Keratinocyte (primary cell): Measurements from ENCODE around the gene TNIP1. TPM values are rescaled to one million over a fixed set of nuclear protein-coding genes. Genes with fewer than 3 reads are reported as not detected.

Experiments
- DNase-seq: peaks from one replicate; pipeline ENCODE4 v3.0.0-alpha.2; 2011; ENCODE audit warnings: low read depth, missing footprints, low spot score
- FAIRE-seq: peaks from 2 replicates; lab custom pipeline; 2011; peaks lifted over from hg19 to GRCh38; lab: Jason Lieb, UNC
- H2AFZ ChIP-seq: 2 replicates; pipeline ENCODE4 v1.6.0; 2012; ENCODE audit warnings: low read length, control low read depth, inconsistent platforms; ENCODE audit not compliant: control insufficient read depth
- H3K27ac ChIP-seq: 2 replicates; pipeline ENCODE4 v1.5.1; 2011; ENCODE audit warnings: low read length; ENCODE audit not compliant: control insufficient read depth, insufficient read depth
- H3K27me3 ChIP-seq: 3 replicates; pipeline ENCODE4 v1.6.0; 2011; ENCODE audit warnings: low read length; ENCODE audit not compliant: control insufficient read depth, insufficient read depth; ENCODE audit errors: extremely low read depth
- H3K36me3 ChIP-seq, 2 experiments: 2 replicates in 1 of 2; 3 replicates in 1 of 2; pipeline ENCODE4 v1.5.1; 2011; ENCODE audit warnings: low read length in 2 of 2, mild to moderate bottlenecking in 1 of 2; ENCODE audit not compliant: control insufficient read depth in 2 of 2, insufficient read depth in 2 of 2; ENCODE audit errors: extremely low read depth in 1 of 2
- H3K4me1 ChIP-seq: 3 replicates; pipeline ENCODE4 v1.5.1; 2011; ENCODE audit warnings: low read length; ENCODE audit not compliant: control insufficient read depth, insufficient read depth; ENCODE audit errors: extremely low read depth
- H3K4me2 ChIP-seq: 3 replicates; pipeline ENCODE4 v1.6.0; 2011; ENCODE audit warnings: low read depth, low read length; ENCODE audit not compliant: control insufficient read depth, insufficient read depth; ENCODE audit errors: extremely low read depth
- H3K4me3 ChIP-seq, 3 experiments: fragments of 200-600 bp in 1 of 3; sonication (generic) in 1 of 3; 2 replicates in 2 of 3; 3 replicates in 1 of 3; pipeline ENCODE4 v1.5.1; 2011 to 2016; ENCODE audit warnings: low read length in 3 of 3, mild to moderate bottlenecking in 3 of 3, control low read depth in 2 of 3, inconsistent platforms in 1 of 3, low read depth in 1 of 3, mixed read lengths in 1 of 3, mixed run types in 1 of 3, moderate library complexity in 1 of 3; ENCODE audit not compliant: control insufficient read depth in 2 of 3, insufficient read depth in 2 of 3; ENCODE audit errors: extremely low read depth in 1 of 3
- H3K79me2 ChIP-seq: 2 replicates; pipeline ENCODE4 v1.6.0; 2012; ENCODE audit warnings: low read length; ENCODE audit not compliant: control insufficient read depth, insufficient read depth
- H3K9ac ChIP-seq: 3 replicates; pipeline ENCODE4 v1.6.0; 2011; ENCODE audit warnings: low read length; ENCODE audit not compliant: control insufficient read depth, insufficient read depth; ENCODE audit errors: extremely low read depth
- H3K9me1 ChIP-seq: 3 replicates; pipeline ENCODE4 v1.6.0; 2011; ENCODE audit warnings: low read length; ENCODE audit not compliant: control insufficient read depth, insufficient read depth; ENCODE audit errors: extremely low read depth
- H3K9me3 ChIP-seq: 2 replicates; pipeline ENCODE4 v1.5.1; 2012; ENCODE audit warnings: low read depth, low read length; ENCODE audit not compliant: control insufficient read depth
- H4K20me1 ChIP-seq: 3 replicates; pipeline ENCODE4 v1.6.0; 2011; ENCODE audit warnings: low read length; ENCODE audit not compliant: control insufficient read depth, insufficient read depth; ENCODE audit errors: extremely low read depth
- CTCF ChIP-seq, 3 experiments: IDR thresholded peaks in 1 of 3; conservative IDR thresholded peaks in 1 of 3; optimal IDR thresholded peaks in 1 of 3; 2 replicates in 2 of 3; 3 replicates in 1 of 3; pipeline versions ENCODE3 to v1.5.1; 2011; ENCODE audit warnings: low read length in 3 of 3, mild to moderate bottlenecking in 3 of 3, moderate library complexity in 2 of 3, control low read depth in 1 of 3, inconsistent platforms in 1 of 3; ENCODE audit not compliant: insufficient read depth in 2 of 3; ENCODE audit errors: extremely low read depth in 1 of 3
- EZH2 ChIP-seq: IDR thresholded peaks from one replicate; pipeline ENCODE4 v1.6.1; 2012; ENCODE audit warnings: inconsistent platforms, mild to moderate bottlenecking, low read length, moderate library complexity
- dilution Hi-C: fragments of 300-500 bp; cut with MboI; formaldehyde crosslinking; loops from one replicate; pipeline ENCODE4 v1.7.0; 2020; ENCODE audit warnings: low sequenced_read_pairs; ENCODE audit not compliant: extremely low pct_ligation_motif_present
- polyA plus RNA-seq, 5 experiments: library from polyadenylated mRNA; depleted of rRNA in 3 of 5; stranded (reverse) in 3 of 5; stranded (forward) in 1 of 5; unstranded in 1 of 5; fragments of >200 nt; gene quantifications; 1 replicate in 1 of 5; 2 replicates in 3 of 5; 3 replicates in 1 of 5; pipeline versions ENCODE4 v1.2.1 to v1.2.3, GENCODE V29; 2011 to 2012; ENCODE audit warnings: missing spikeins in 2 of 5, low read depth in 1 of 5, low replicate concordance in 1 of 5

TNIP1 gene
- polyA plus RNA-seq, 1 donor (not counting 4 experiments of a cell fraction or from before 2014, with no cell fraction given): 47.9 TPM

- no peaks in the 10 kb centered on the region for H3K36me3 ChIP-seq
Measured at GRCh38 chr5:151128817-151129216, 48.0 kb upstream of the TNIP1 start.

GRCh38 chr5:151127926-151128325 lies 47.1 kb upstream of the TNIP1 start:
- Histone ChIP-seq H3K79me2 (no peaks in the 10 kb centered on the region), H3K27me3 (no peaks in the 10 kb centered on the region), H3K4me3 (no peak overlapping the region), H3K9me1 (no peaks in the 10 kb centered on the region), H3K4me1 (no peaks in the 10 kb centered on the region), H3K9me3 (no peaks in the 10 kb centered on the region), H3K9ac (no peak overlapping the region), H2AFZ (no peak overlapping the region), H3K27ac (no peak overlapping the region), H3K4me2 (no peak overlapping the region), H3K36me3 (no peaks in the 10 kb centered on the region), H4K20me1 (no peaks in the 10 kb centered on the region)
- TF ChIP-seq CTCF (optimal IDR thresholded peaks at IDR 0.05 in 1 of 3, IDR thresholded peaks at IDR 0.05 in 1 of 3, conservative IDR thresholded peaks at IDR 0.05 in 1 of 3; ENCODE audit: extremely low read depth in 1 of 3, insufficient read depth in 2 of 3, low read length in 3 of 3) (no peak), EZH2 (no peak)
- dilution Hi-C loops: no loop called here
- DNase-seq (no peak), FAIRE-seq (no peak)

More at GRCh38 chr5:151128817-151129216, 48.0 kb upstream of the TNIP1 start:
- no peak overlapping the region for H3K9ac ChIP-seq
- H3K79me2 ChIP-seq: no peaks in the 10 kb centered on the region
- H4K20me1 ChIP-seq: no peaks in the 10 kb centered on the region
- H3K4me2 ChIP-seq: no peak overlapping the region
- FAIRE-seq: no peak
- no peaks in the 10 kb centered on the region for H3K9me3 ChIP-seq
- no peak overlapping the region for H3K4me3 ChIP-seq
- no peak overlapping the region for H3K27ac ChIP-seq
- DNase-seq: no peak
- no peaks in the 10 kb centered on the region for H3K4me1 ChIP-seq
- dilution Hi-C loops: no loop called here
- H3K9me1 ChIP-seq: no peaks in the 10 kb centered on the region
- no peak overlapping the region for H2AFZ ChIP-seq
- no peaks in the 10 kb centered on the region for H3K27me3 ChIP-seq
- TF ChIP-seq CTCF (optimal IDR thresholded peaks at IDR 0.05 in 1 of 3, IDR thresholded peaks at IDR 0.05 in 1 of 3, conservative IDR thresholded peaks at IDR 0.05 in 1 of 3; ENCODE audit: extremely low read depth in 1 of 3, insufficient read depth in 2 of 3, low read length in 3 of 3): no peak
